Measurements from ENCODE around the gene HSPB6. TPM values are rescaled to one million over a fixed set of nuclear protein-coding genes. Genes with fewer than 3 reads are reported as not detected.

Gene HSPB6
- total RNA-seq, 1 experiment from 2014 or later, result 0.37 TPM

- H3K56ac ChIP-seq (ENCODE audit: insufficient read length, low read depth, low read length), result no peak overlapping the region
- H3K27me3 ChIP-seq (ENCODE audit: insufficient read depth, low read length), result no peaks in the 10 kb centered on the region
- H3K18ac ChIP-seq (ENCODE audit: insufficient read length, low read depth, low read length), result no peak overlapping the region
- no peaks in the 10 kb centered on the region for H3K9me3 ChIP-seq (ENCODE audit: control insufficient read depth, low read depth, low read length)
- H4K91ac ChIP-seq (ENCODE audit: insufficient read length, low read depth, low read length), result no peak overlapping the region
- no peak overlapping the region for H3K9ac ChIP-seq (ENCODE audit: extremely low read depth, insufficient read length, low read length)
- H2BK12ac ChIP-seq (ENCODE audit: insufficient read length, low read depth, low read length), result no peak overlapping the region
- H3K27me3 Mint-ChIP-seq (ENCODE audit: low read depth), result peaks cover 28% of the 10 kb centered on the region
- no peaks in the 10 kb centered on the region for H4K20me1 ChIP-seq (ENCODE audit: control insufficient read depth, insufficient read depth, insufficient read length)
- H2BK120ac ChIP-seq (ENCODE audit: low read depth, low read length, poor library complexity, severe bottlenecking), result no peak overlapping the region
- H2BK5ac ChIP-seq (ENCODE audit: insufficient read length, low read length), result no peak overlapping the region
- TF ChIP-seq CTCF (conservative IDR thresholded peaks at IDR 0.05), result no peak
- no peak overlapping the region for H2AFZ ChIP-seq (ENCODE audit: low read length)
- no peak overlapping the region for H3K4me2 ChIP-seq (ENCODE audit: insufficient read depth, insufficient read length, low read length)
- no peak overlapping the region for H3K27ac Mint-ChIP-seq
- no peak overlapping the region for H4K5ac ChIP-seq (ENCODE audit: insufficient read length, low read depth, low read length)
- no peak overlapping the region for H2BK15ac ChIP-seq (ENCODE audit: low read depth, low read length)
- H3T11ph ChIP-seq (ENCODE audit: low read length), result no peak overlapping the region
- no peak overlapping the region for H3K27ac ChIP-seq (ENCODE audit: insufficient read length, low read depth, low read length)
- no peaks in the 10 kb centered on the region for H3K23me2 ChIP-seq (ENCODE audit: insufficient read length, low read depth, low read length, poor library complexity, severe bottlenecking)
- no peak overlapping the region for H3K23ac ChIP-seq (ENCODE audit: insufficient read length, low read depth, low read length)
- H2BK20ac ChIP-seq (ENCODE audit: low read depth, low read length, poor library complexity, severe bottlenecking), result no peak overlapping the region
- H3K36me3 Mint-ChIP-seq (ENCODE audit: insufficient read depth in 1 of 3, low read depth in 3 of 3), result peaks cover 0 to 11% (median 3%) of the 10 kb centered on the region in 3 experiments; a peak in 5 of 7 replicates
- H3K4me1 Mint-ChIP-seq, result peaks cover 14% of the 10 kb centered on the region in 2 experiments
- H3K79me1 ChIP-seq (ENCODE audit: insufficient read depth, low read depth, low read length, poor library complexity, severe bottlenecking), result no peaks in the 10 kb centered on the region
- no peaks in the 10 kb centered on the region for H3K79me2 ChIP-seq (ENCODE audit: insufficient read depth, low read length)
- WGBS (ENCODE audit: extremely low coverage, insufficient read length, low lambda C conversion rate), result no CpG with 5 or more reads among the region's 1 CpG
- no peak overlapping the region for H3K4ac ChIP-seq (ENCODE audit: low read depth, low read length)
- H2AK5ac ChIP-seq (ENCODE audit: insufficient read length, low read length), result no peak overlapping the region
- peaks cover 3% of the 10 kb centered on the region; the same call in 1 of the 2 replicates for H3K4me1 ChIP-seq (ENCODE audit: insufficient read depth, low read length)
- peaks cover 0 to 4% of the 10 kb centered on the region in 2 experiments; a peak in 1 of 5 replicates for H3K9me3 Mint-ChIP-seq
- H3K14ac ChIP-seq (ENCODE audit: insufficient read depth, low read length), result no peak overlapping the region
- no peak overlapping the region for H4K8ac ChIP-seq (replicated peaks; ENCODE audit: insufficient read length, low read depth, low read length)
- no peak for DNase-seq
- no peak overlapping the region for H3K4me3 Mint-ChIP-seq
Measured at GRCh38 chr19:35708391-35708790, 48.4 kb downstream of the HSPB6 start.

Other genes starting within 250 kb of the HSPB6 start
- 267 and 278 TPM in 2 replicates for gene DMKN, start 243.4 kb downstream of the HSPB6 start, total RNA-seq (2021)
- gene SBSN, start 228.7 kb downstream of the HSPB6 start, total RNA-seq (2021), result 0.15 and 0.24 TPM in 2 replicates
- gene GAPDHS, start 223.6 kb downstream of the HSPB6 start, total RNA-seq (2021), result not detected in 2 replicates
- 125 and 128 TPM in 2 replicates for gene TMEM147, start 211.4 kb downstream of the HSPB6 start, total RNA-seq (2021)
- gene ATP4A, start 193.4 kb downstream of the HSPB6 start, total RNA-seq (2021), result 0.24 and 0.88 TPM in 2 replicates
- not detected in 2 replicates for gene PMIS2, start 170.9 kb downstream of the HSPB6 start, total RNA-seq (2021)
- 32.8 and 32.9 TPM in 2 replicates for gene HAUS5, start 144.3 kb downstream of the HSPB6 start, total RNA-seq (2021)
- gene RBM42, start 128.0 kb downstream of the HSPB6 start, total RNA-seq (2021), result 83.3 and 85.8 TPM in 2 replicates
- gene ETV2, start 115.3 kb downstream of the HSPB6 start, total RNA-seq (2021), result 1.5 and 1.9 TPM in 2 replicates
- 422 and 432 TPM in 2 replicates for gene COX6B1, start 108.7 kb downstream of the HSPB6 start, total RNA-seq (2021)
- gene UPK1A, start 90.5 kb downstream of the HSPB6 start, total RNA-seq (2021), result 3.0 and 4.3 TPM in 2 replicates
- 0.13 TPM in 1 of 2 replicates, not detected in the other for gene ZBTB32, start 52.5 kb downstream of the HSPB6 start, total RNA-seq (2021)
- gene KMT2B, start 39.0 kb downstream of the HSPB6 start, total RNA-seq (2021), result 47.7 and 50.5 TPM in 2 replicates
- gene IGFLR1, start 14.6 kb downstream of the HSPB6 start, total RNA-seq (2021), result 2.9 and 3.2 TPM in 2 replicates
- gene U2AF1L4, start 11.6 kb downstream of the HSPB6 start, total RNA-seq (2021), result 16.8 and 19.2 TPM in 2 replicates
- gene PSENEN, start 11.4 kb downstream of the HSPB6 start, total RNA-seq (2021), result 69.7 and 77.7 TPM in 2 replicates
- 4.7 and 5.9 TPM in 2 replicates for gene LIN37, start 8.5 kb downstream of the HSPB6 start, total RNA-seq (2021)
- gene PROSER3, start 1.1 kb upstream of the HSPB6 start, total RNA-seq (2021), result 21.8 and 29.1 TPM in 2 replicates
- 18.7 and 19.5 TPM in 2 replicates for gene ARHGAP33, start 18.5 kb upstream of the HSPB6 start, total RNA-seq (2021)
- gene PRODH2, start 55.8 kb upstream of the HSPB6 start, total RNA-seq (2021), result not detected in 2 replicates
- gene NPHS1, start 95.5 kb upstream of the HSPB6 start, total RNA-seq (2021), result 0.83 and 1.1 TPM in 2 replicates
- gene KIRREL2, start 99.9 kb upstream of the HSPB6 start, total RNA-seq (2021), result 3.1 and 3.6 TPM in 2 replicates
- 29.9 and 36.9 TPM in 2 replicates for gene APLP1, start 111.5 kb upstream of the HSPB6 start, total RNA-seq (2021)
- gene NFKBID, start 143.5 kb upstream of the HSPB6 start, total RNA-seq (2021), result 18.4 and 18.8 TPM in 2 replicates
- 0.68 and 1.8 TPM in 2 replicates for gene HCST, start 145.5 kb upstream of the HSPB6 start, total RNA-seq (2021)
- gene TYROBP, start 151.3 kb upstream of the HSPB6 start, total RNA-seq (2021), result not detected in 2 replicates
- gene LRFN3, start 179.3 kb upstream of the HSPB6 start, total RNA-seq (2021), result 18.4 and 20.5 TPM in 2 replicates
- 14.7 and 16.0 TPM in 2 replicates for gene SDHAF1, start 238.2 kb upstream of the HSPB6 start, total RNA-seq (2021)

Data from H9 (cell line).